Activated CD4-positive, CD25-positive, alpha-beta regulatory T cell (primary cell): ENCODE results near the gene SP3.

Source experiments
- DNase-seq, 4 experiments: peaks; one replicate each; lab custom pipeline; 2025; lab: John Stamatoyannopoulos, UW

SP3 gene

GRCh38 chr2:173942861-173943523 lies 22.2 kb downstream of the SP3 start:
- DNase-seq: no peak

- DNase-seq: no peak
Measured at GRCh38 chr2:173941567-173941966, 23.6 kb downstream of the SP3 start.

- DNase-seq: no peak
Measured at GRCh38 chr2:173940208-173941020, 24.8 kb downstream of the SP3 start.

- DNase-seq: no peak
Measured at GRCh38 chr2:173938700-173939384, 26.3 kb downstream of the SP3 start.

- no peak for DNase-seq
Measured at GRCh38 chr2:173935305-173935704, 29.9 kb downstream of the SP3 start.

GRCh38 chr2:173934895-173935294 lies 30.3 kb downstream of the SP3 start:
- no peak for DNase-seq

DNA sequence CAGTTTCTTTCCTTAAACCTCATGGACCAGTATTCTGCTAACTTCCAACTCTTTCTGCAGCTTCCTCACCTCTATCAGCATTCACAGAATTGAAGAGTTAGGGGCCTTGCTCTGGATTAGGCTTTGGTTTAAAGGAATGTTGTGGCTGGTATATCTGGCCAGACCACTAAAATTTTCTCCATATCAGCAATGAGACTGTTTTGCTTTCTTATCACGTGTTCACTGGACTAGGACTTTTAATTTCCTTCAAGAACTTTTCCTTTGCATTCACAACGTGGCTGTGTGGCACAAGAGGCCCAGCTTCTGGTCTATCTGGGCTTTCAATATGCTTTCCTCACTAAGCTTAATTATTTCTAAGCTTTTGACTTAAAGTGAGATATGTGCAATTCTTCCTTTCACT lies 33.4 kb downstream of the SP3 start:
- DNase-seq: no peak

DNA sequence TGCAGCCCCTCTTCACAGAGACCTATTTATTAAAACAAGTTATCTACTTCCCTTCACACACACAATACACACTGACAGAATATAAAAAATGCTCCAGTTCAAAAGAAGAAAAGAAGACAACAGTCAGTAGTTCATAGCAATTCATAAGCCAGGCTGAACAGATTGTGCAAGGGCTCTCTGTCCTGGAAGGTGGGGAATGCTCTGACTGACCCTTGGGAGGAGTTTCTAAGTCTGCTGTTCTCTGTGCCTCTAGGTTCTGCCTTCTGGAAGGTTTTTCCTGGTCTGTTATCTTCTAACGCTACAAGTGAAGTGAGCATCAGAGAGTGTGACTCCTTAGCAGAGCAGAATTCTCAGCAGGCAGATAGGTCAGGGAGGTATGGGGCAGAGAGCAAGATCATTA lies 35.7 kb downstream of the SP3 start:
- DNase-seq: no peak

- DNase-seq: no peak
Measured at GRCh38 chr2:173926875-173927274, 38.3 kb downstream of the SP3 start.

DNA sequence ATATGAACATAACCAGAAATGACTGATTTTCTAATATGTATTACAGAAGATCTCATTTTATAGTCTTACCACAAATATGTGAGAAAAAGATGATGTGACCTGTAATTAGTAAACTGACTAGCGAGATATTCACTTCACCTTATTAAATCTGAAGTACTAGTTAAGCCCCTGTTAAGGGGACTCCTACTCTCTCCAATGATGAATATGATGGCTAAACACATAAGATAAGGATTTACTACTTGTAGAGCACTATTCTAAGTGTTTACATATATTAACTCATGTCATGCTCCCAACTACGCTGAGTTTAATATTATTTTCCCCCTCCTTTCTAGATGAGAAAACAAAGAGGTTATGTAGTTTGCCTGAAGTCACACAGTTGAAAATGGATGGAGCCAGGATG lies 40.9 kb downstream of the SP3 start:
- no peak for DNase-seq

- DNase-seq: no peak
Measured at GRCh38 chr2:173922760-173923159, 42.4 kb downstream of the SP3 start.

- DNase-seq: no peak
Measured at GRCh38 chr2:173922068-173922467, 43.1 kb downstream of the SP3 start.

GRCh38 chr2:173914055-173914927 lies 50.9 kb downstream of the SP3 start:
- no peak for DNase-seq

DNA sequence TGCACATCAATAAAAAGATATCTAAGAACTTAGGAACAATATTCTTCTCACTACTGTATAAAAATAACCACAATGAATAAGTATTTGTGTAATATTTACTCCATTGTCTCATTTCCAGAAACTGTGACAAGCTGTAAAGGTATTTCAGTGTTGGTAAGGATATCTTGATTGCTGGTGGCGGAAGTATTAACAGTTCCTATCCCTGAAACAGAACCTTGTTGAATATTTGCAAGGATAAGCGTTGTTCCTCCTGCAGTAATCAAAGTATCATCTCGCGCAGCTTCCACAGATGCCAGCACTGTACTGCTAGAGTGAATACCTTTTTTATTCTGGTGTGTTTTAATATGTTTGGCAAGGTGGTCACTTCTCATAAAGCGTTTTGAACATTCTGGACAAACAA lies 55.3 kb downstream of the SP3 start:
- DNase-seq: no peak

DNA sequence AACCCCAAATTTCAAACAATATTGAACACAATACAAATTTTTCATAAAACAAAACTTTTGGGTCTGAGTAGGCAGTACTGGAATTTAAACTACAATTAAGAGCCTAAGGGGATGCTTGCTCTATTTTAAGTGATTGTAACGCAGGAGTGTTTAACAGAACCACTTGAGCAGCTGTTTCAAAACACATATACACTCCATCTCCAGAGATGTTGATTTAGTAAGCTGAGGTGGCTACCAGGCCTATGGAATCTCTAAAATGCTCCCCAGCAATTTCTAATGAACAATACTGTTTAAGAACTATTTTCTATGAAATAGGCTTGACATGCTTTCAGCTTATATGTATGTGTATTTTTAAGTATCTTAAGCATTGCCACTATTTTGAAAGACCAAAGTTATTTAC lies 58.5 kb downstream of the SP3 start:
- no peak for DNase-seq

DNA sequence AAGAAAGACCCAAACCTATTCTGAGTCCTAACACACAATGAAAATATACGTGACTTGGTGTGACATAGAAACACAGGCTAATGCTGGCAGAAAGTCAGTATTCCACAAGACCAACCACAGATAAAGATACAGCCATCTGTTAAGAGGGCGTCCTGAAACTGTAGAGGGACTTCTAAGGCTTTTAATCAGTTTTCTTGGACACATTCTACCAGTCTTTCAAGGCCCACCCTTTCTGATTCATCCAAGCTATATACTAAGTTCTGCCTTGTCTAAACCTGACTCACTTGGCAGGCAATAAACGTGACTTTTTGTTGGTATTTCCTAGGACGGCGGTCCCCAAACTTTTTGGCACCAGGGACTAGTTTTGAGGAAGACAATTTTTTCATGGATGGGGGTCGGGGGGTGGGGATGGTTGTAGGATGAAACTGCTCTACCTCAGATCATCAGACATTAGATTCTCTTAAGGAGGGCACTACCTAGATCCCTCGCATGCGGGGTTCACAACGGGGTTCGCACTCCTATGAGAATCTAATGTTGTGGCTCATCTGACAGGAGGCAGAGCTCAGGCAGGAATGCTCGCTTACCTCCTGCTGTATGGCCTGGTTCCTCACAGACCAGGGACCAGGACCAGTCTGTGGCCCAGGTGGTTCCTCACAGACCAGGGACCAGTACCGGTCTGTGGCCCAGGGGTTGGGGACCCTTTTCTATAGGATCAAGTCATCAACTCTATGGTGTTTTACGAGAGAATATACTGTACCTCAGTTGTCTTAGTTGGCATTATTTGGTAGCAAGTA lies 61.4 kb downstream of the SP3 start:
- DNase-seq: no peak

- no peak for DNase-seq
Measured at GRCh38 chr2:173898996-173899395, 66.2 kb downstream of the SP3 start.

- no peak for DNase-seq
Measured at GRCh38 chr2:173898178-173898668, 67.0 kb downstream of the SP3 start.

GRCh38 chr2:173896755-173897154 lies 68.4 kb downstream of the SP3 start:
- no peak for DNase-seq

DNA sequence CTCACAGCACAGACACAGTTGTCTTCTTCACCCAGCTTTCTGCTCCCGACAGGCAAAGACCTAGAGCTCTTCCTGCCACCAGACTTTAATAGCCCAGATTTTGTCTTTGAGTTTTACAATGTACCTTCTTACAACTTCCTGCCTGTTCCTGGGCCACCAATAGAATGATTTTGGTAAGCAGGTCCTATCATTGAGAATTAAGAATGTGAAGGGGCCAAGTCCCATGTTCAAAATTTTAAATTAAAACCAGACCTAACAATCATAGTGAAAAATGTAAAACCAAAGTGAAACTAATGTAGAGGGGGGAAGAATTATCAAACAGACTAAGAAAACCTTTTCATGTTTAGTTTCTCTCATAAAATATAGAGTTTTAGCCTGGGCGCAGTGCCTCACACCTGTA lies 72.8 kb downstream of the SP3 start:
- DNase-seq: no peak
